SK-N-MC (cell line): ENCODE measurements around the gene IL32.
"Not testable (repeated sequence)": the region's sequence is repeated elsewhere in the genome, so short reads cannot be mapped to it uniquely, and the experiment has no call there.

Source experiments
- DNase-seq: peaks from one replicate; pipeline ENCODE4 v3.0.0-alpha.2; 2011; ENCODE audit warnings: low read depth, low spot score
- H3K27ac ChIP-seq: fragments of 200-600 bp; sonication (generic); 2 replicates; pipeline ENCODE4 v1.5.1; 2016; ENCODE audit warnings: mixed run types
- H3K36me3 ChIP-seq: fragments of 200-600 bp; sonication (generic); 2 replicates; pipeline ENCODE4 v1.6.1; 2017; ENCODE audit warnings: antibody characterized with exemption, low read length, mixed read lengths; ENCODE audit not compliant: insufficient read depth
- H3K4me3 ChIP-seq: fragments of 200-600 bp; sonication (generic); 2 replicates; pipeline ENCODE4 v1.5.1; 2016
- H3K9ac ChIP-seq: fragments of 200-600 bp; sonication (generic); 2 replicates; pipeline ENCODE4 v1.8.0; 2017; ENCODE audit warnings: mixed run types, mixed read lengths; ENCODE audit not compliant: insufficient read length
- H3K9me3 ChIP-seq: fragments of 200-600 bp; sonication (generic); 2 replicates; pipeline ENCODE4 v1.6.1; 2017; ENCODE audit warnings: low read depth, mild to moderate bottlenecking, antibody characterized with exemption, low read length, moderate library complexity, mixed read lengths
- EZH2 ChIP-seq: fragments of 200-600 bp; sonication (generic); IDR thresholded peaks from one replicate; pipeline ENCODE4 v1.6.1; 2017; ENCODE audit warnings: antibody characterized with exemption
- FOXP2 ChIP-seq: optimal IDR thresholded peaks from 2 replicates; pipeline ENCODE3; 2011; ENCODE audit warnings: mild to moderate bottlenecking, moderate library complexity; ENCODE audit not compliant: insufficient read depth; ENCODE audit errors: extremely low read length, control extremely low read depth
- POLR2AphosphoS5 ChIP-seq: IDR thresholded peaks from 2 replicates; pipeline ENCODE4 v1.6.1; 2012; ENCODE audit warnings: mild to moderate bottlenecking, low read depth, low read length, borderline replicate concordance

Gene IL32

DNA sequence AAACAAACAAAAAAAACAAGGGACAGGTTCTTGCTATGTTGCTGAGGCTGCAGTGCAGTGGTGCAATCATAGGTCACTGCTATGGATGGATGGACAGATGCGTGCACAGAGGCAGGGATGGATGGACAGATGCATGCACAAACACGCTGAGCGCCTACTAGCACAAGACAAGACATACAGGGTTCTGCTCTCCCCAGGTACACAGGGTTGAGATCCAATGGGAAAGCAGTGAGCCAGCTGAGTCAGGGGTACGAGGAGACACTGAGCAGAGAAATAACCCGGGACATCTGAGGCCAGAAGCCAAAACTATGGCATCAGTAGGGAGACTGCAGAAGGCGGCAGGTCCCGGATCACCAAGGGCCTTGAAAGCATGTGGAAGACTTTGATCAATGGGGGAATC, 6.2 kb downstream of the IL32 start:
- Histone ChIP-seq H3K36me3 (no peaks in the 10 kb centered on the region), H3K27ac (no peak overlapping the region), H3K9ac (no peak overlapping the region), H3K9me3 (no peaks in the 10 kb centered on the region), H3K4me3 (no peak overlapping the region)
- DNase-seq: no peak
- TF ChIP-seq EZH2: no peak
- no peak for TF ChIP-seq FOXP2
- no peak for TF ChIP-seq POLR2AphosphoS5

DNA sequence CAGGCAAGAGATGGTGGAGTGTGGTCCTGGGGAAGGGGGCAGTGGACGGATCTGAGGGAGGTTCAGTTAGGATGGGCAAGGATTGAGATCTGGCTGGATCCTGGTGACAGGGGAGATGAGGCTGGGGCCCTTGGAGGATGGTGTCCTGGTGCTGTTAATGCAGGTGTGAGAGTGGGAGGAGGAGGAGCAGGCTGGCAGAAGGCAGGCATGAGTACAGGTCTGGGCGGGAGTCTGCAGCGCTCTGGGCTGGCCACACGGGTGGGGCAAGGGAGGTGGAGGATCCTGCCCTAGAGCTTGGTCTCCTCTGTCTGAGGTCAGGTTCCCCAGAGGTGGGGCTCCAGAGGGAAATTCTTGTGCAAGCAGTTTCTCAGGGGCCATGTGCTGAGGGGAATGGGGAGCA, 6.7 kb downstream of the IL32 start:
- not testable (repeated sequence) for H3K36me3 ChIP-seq

DNA sequence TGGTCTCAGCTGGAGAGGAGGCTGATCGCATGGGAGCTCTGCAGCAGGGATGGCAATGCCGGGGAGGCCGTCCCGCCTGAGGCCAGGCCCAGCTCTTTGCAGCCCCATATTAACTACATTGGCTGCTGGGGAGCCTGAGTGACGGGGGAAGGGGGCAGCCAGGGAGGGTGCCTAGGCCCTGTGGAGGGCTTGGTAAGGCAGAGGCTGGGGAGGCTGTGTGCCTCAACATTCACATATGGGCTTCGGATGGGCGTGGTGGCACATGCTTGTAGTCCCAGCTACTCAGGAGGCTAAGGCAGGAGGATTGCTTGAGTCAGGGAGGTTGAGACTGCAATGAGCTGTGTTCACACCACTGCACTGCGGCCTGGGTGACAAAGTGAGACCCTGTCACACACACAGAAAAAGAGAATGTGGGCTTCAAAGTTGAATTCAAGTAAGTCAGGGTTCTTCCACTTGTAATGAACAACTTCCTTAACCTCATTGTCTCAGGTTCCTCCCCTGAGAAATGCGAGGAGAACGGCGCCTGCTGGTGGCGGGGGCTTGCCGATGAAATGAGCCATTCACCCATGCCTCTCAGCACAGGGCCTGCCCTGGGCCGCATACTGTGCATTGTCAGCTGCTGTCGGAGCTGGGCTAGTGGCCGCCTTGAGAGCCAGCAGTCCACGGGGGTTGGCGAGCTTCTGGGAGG, 7.3 kb downstream of the IL32 start:
- H3K4me3 ChIP-seq, H3K9ac ChIP-seq, DNase-seq, H3K9me3 ChIP-seq, H3K36me3 ChIP-seq, H3K27ac ChIP-seq: not testable (repeated sequence)

More for the DNA sequence above, 6.7 kb downstream of the IL32 start:
- not testable (repeated sequence) for H3K4me3 ChIP-seq, H3K9me3 ChIP-seq, H3K9ac ChIP-seq, DNase-seq, H3K27ac ChIP-seq

DNA sequence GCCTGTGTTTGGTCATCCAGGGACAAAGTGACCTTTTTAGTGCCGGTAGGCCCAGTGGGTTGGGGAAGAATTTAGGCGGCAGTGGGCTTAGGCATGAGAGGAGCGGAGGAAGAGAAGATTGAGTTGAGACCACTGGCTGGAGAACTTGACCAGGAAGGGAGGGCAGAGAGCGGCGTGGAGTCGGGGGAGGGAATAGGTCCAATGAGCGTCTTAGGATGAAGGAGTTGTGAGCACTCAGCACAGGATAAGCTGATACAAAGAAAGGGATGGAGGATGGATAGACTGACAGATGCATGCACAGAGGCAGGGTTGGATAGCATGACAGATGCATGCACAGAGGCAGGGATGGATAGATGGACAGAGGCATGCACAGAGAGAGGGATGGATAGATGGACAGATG, 8.0 kb downstream of the IL32 start:
- H3K9ac ChIP-seq: no peak overlapping the region
- H3K27ac ChIP-seq: no peak overlapping the region
- DNase-seq: no peak
- no peaks in the 10 kb centered on the region for H3K9me3 ChIP-seq
- no peaks in the 10 kb centered on the region for H3K36me3 ChIP-seq
- no peak for TF ChIP-seq POLR2AphosphoS5
- no peak for TF ChIP-seq EZH2
- TF ChIP-seq FOXP2: no peak
- H3K4me3 ChIP-seq: no peak overlapping the region

DNA sequence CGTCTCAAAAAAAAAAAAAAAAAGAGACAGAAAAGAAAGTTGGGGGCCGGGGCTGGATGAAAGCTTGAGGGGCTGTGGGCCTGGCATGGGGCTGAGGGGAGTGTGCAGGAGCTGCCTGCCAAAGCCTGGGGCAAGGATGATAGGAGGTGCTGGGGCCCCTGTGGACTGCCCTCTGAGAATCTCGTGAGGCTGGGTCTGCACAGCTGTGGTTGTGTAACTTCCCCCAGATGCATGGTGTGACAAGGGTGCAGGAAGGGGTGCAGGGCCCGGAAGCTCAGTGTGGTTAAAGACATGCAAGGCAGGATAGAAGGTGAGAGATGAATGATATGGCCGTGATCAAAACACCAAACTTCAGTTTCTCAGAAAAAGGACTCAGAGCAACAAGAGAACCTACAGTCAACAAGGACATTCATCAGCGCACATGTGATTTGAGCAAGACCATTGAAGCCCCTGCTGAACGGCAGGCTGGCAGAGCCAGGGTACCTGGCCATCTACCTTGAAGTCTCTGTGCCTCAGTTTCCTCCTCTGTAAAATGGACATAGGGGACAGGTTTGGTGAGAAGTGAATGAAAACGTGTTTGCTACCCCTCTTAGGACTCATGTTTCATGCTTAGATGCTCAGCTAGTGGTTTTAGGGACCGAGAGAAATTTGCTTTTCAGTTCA, 9.6 kb downstream of the IL32 start:
- Histone ChIP-seq H3K27ac (no peak overlapping the region), H3K4me3 (no peak overlapping the region)
- DNase-seq: no peak

DNA sequence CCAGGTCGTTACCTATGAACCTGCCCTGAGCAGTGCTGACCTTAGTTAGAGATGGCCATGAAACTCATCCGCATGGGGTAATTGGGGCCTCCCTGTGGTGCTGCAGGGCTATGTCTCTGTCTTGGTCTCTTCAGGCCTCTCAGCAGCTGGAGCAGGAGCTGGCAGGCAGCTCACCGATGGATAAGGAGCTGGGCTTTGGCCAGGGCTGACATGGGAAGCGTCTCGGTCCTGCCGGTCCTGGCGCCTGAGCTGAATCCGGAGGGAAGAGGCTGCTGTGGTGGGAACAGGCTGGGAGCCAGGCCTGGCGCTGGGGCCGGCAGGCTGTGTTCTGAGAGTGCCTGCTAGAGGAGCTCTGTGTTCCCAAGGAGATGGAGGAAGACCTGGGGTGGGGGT, 10.1 kb downstream of the IL32 start:
- Histone ChIP-seq H3K36me3 (no peaks in the 10 kb centered on the region), H3K4me3 (no peak overlapping the region), H3K9me3 (no peaks in the 10 kb centered on the region), H3K9ac (no peak overlapping the region), H3K27ac (no peak overlapping the region)
- no peak for TF ChIP-seq EZH2
- TF ChIP-seq POLR2AphosphoS5: no peak
- DNase-seq: no peak

More for the DNA sequence above, 9.6 kb downstream of the IL32 start:
- H3K9me3 ChIP-seq: no peaks in the 10 kb centered on the region
- TF ChIP-seq POLR2AphosphoS5 (no peak), EZH2 (no peak), FOXP2 (no peak)
- H3K9ac ChIP-seq: no peak overlapping the region
- no peaks in the 10 kb centered on the region for H3K36me3 ChIP-seq

DNA sequence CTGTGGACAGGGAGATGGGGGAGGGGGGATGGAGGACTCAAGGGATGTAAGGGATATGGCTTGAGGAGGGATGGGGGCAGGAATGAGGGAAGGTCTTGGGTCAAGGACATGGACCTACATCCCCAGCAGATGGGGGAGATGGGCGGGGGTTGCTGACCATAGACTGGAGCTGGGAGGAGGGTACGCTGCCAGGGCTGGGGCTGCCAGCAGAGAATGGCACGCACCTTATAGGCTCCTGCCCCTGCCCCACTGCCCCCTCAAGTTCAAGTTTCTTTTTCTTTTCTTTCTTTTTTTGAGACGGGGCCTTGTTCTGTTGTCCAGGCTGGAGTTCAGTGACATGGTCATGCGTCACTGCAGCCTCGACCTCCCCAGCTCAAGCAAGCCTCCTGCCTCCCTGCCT, 10.5 kb downstream of the IL32 start:
- DNase-seq, H3K4me3 ChIP-seq, H3K9ac ChIP-seq, H3K27ac ChIP-seq, H3K9me3 ChIP-seq, H3K36me3 ChIP-seq: not testable (repeated sequence)

DNA sequence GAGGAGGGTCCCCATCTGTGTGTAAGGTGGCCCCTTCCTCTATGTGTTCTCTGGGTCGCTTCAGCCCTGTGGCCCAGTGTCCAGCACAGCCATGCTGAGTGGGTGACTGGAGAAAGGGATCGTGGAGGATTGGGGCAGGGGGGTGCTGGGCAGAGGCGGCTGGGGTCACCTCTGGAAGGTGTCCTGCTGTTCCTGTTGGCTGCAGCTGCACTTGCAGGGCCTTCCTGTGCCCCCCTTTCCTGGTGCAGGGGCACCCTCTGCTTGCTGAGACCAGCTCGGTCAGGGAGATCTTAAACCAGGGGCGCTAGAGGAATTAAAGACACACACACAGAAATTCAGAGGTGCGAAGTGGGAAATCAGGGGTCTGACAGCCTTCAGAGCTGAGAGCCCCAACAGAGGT, 11.1 kb downstream of the IL32 start:
- Histone ChIP-seq H3K4me3 (no peak overlapping the region), H3K9me3 (no peaks in the 10 kb centered on the region), H3K27ac (no peak overlapping the region), H3K9ac (no peak overlapping the region), H3K36me3 (no peaks in the 10 kb centered on the region)
- DNase-seq: no peak
- TF ChIP-seq EZH2 (no peak), FOXP2 (no peak)

DNA sequence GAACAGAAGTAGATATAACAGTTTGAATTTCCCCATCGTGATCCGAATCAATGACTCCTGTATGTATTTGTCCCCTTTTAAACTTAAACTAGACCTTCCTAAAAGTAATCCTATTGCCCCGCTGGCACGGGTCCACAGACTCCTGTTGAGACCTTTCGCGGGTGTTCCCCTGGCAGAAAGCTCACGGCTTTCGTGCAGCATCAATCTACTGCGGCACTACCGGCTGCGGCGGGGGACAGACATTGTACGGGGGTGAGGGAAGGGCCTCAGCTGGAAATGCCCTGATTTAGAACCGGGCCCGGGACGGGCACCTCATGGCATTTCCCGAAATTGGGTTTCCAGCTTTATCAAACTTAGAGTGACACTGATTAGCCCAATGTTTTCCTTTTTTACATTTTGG, 14.6 kb downstream of the IL32 start:
- no peak overlapping the region for H3K9ac ChIP-seq
- H3K36me3 ChIP-seq: no peaks in the 10 kb centered on the region
- no peaks in the 10 kb centered on the region for H3K9me3 ChIP-seq
- no peak overlapping the region for H3K27ac ChIP-seq
- TF ChIP-seq EZH2 (no peak), POLR2AphosphoS5 (no peak), FOXP2 (no peak)
- H3K4me3 ChIP-seq: no peak overlapping the region
- DNase-seq: no peak

DNA sequence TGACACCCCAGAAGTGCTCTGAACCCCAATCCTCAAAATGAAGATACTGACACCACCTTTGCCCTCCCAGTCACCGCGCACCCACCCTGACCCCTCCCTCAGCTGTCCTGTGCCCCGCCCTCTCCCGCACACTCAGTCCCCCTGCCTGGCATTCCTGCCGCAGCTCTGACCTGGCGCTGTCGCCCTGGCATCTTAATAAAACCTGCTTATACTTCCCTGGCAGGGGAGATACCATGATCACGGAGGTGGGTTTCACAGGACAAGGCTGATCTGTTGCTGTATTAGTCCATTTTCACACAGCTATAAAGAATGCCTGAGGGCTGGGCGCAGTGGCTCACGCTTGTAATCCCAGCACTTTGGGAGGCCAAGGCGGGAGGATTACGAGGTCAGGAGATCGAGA, 16.5 kb downstream of the IL32 start:
- H3K4me3 ChIP-seq, H3K27ac ChIP-seq, DNase-seq, H3K9ac ChIP-seq, H3K36me3 ChIP-seq, H3K9me3 ChIP-seq: not testable (repeated sequence)

DNA sequence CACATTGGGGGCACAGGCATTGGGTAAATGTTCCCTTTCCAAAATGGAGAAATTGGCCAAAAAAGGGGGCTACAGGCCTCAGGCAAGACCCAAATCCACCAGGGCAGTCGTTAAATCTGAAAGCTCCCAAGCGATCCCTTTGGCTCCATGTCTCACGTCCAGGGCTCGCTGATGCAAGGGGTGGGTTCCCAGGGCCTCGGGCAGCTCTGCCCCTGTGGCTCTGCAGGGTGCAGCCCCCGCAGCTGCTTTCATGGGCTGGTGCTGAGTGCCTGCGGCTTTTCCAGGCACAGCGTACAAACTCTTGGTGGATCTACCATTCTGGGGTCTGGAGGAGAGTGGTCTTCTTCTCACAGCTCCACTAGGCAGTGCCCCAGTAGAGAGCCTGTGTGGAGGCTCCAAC, 18.0 kb downstream of the IL32 start:
- H3K9me3 ChIP-seq, DNase-seq, H3K9ac ChIP-seq, H3K36me3 ChIP-seq, H3K4me3 ChIP-seq, H3K27ac ChIP-seq: not testable (repeated sequence)
